HG03097 (cell line): ENCODE measurements around the gene PTPN6.
A peak's percentile ranks its signal among the peaks of the same experiment; 100 is the strongest.
"Not testable (repeated sequence)": the region's sequence is repeated elsewhere in the genome, so short reads cannot be mapped to it uniquely, and the experiment has no call there.

ENCODE experiments used
- ATAC-seq: cut with Tn5 transposase; IDR thresholded peaks from one replicate; pipeline ENCODE4 v1.9.1; 2021; ENCODE audit not compliant: unreplicated experiment, low FRiP score

Gene PTPN6

DNA sequence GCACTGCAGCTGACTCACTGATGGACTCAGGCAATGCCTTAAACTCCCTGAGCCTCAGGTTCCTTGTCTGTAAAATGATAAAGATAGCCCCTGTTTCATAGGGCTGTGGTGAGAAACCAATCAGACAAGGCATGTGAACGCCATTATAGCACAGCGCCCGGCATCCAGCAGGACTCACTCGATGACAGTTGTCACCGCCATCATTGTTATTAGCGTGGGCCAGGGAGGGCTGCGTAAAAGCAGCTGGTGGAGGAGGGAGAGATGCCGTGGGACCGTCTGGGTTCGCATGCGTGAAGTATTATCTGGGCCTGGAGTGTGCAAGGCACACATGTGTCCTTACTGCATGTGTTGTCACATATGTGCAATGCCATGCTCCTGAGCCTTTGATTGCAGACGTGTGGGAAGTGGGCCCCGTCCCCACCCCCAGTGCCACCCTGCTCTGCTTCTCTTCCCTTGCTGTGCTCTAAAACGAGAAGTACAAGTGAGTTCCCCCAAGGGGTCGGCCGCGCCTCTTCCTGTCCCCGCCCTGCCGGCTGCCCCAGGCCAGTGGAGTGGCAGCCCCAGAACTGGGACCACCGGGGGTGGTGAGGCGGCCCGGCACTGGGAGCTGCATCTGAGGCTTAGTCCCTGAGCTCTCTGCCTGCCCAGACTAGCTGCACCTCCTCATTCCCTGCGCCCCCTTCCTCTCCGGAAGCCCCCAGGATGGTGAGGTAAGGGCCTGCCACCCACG is at the start of gene PTPN6:
Gene PTPN6, plus strand, starts transcription at position 546 of the 730 bp plus-strand sequence. Its CDS starts 157 bp downstream, at position 703.
- ATAC-seq, result no peak

DNA sequence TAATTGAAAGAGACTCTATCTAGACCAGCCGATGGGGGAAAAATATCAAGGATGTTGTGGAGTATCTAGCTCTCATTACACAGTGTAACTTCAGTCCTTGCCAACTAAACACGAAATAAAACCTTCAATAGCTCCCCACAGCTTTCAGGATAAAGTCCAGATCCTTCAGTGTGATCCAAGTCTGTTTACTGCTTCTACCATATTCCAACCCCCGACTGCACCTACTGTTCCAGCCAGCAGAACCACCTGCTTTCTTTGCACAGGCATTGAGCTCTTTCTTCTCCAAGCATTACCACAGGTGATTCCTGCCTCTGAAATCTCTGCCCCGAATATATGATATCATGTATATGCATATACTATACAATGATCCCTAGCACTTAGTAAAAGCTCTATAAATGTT is 48.7 kb upstream of the PTPN6 start:
- ATAC-seq, result no peak

DNA sequence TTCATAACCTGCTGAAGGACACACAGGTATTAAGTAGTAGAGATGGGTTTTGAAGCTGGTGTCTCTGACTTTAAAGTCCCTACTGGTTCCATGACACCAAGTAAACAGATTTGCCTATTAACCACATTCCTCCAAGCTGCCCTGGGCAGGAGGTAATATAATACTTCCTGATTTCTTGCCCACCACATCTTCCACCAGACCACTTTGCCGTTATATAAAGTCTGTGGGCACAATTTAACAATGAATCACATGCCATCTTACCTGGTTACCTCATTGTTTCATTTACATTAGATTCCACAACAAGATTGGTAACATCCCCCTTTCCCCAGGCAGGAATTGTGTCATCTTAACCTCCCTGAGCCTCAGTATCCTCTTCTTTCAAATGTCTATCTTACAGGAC is 47.4 kb upstream of the PTPN6 start:
- ATAC-seq, result no peak

DNA sequence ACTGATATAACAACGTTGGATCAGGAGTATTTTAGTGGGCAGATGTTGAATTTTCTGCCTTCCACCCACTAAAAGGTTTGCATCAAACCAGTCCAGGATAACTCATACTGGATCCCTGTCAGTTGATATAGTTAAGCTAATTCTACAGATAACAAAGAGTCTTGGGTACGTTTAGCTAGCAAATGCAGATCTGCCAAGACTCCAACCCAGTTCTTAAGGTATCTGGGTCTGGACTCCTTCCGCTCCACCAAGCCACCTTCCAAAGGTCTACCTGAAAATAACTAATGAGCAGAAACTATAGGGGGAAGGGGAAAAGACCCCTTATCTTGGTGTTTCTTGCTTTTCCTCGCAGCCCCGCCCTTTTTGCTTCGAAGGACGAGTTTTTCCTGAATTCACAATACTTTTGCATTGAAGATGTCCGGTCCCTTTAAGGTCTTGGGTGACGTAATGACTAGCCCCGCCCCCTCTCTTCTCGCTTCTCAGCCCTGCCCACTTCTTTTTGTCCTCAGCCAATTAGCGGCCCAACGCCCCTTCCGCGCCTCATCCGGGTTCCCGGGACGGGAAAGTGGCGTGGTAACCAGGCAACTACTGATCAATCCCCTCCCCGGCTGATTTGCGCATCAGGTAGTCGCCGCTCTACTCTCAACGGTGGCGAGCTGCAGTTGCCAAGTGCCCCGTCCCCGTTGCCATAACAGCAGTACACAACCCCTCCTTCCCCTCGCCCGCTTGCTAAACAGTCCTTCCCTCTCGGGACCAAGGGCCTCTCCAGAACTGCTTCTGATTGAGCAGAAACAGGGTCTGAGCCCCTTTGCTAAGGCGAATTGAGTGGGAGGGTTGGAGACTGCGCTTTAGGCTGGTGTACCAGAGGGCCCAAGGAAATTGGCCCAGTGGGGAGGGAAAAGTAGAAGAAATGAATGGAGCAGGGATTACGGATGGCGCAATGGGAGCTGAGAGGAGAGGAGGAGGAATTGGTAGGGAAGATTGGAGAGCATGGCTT is 46.6 kb upstream of the PTPN6 start, which contains the start of gene LRRC23:
Gene LRRC23, plus strand, starts transcription at position 543 of the 997 bp plus-strand sequence. CDS start 812 bp downstream, outside the sequence.
- ATAC-seq, result peak; percentile 69

DNA sequence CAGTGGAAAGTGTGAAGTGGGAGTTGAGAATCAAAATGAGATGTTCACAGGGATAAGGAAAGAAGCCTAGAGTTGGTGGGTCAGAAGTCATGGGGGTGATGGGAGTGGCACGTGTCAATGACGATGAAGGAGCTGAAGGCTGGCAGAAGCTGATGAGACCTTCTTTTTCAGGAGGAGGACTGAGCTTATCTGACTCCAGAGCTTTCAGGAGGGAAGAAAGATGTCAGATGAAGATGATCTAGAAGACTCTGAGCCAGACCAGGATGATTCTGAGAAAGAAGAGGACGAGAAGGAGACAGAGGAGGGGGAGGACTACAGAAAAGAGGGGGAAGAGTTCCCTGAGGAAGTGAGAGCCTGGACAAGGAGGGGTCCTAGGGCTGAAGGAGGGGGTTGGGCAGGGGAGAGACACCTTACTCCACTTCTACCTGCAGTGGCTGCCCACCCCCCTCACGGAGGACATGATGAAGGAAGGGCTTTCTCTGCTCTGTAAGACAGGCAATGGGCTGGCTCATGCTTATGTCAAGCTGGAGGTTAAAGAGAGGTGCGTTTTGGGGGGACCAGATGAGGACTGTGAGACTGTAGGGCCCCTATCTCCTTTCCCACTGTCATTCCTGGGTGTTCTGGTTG is 45.6 kb upstream of the PTPN6 start:
- ATAC-seq, result no peak

DNA sequence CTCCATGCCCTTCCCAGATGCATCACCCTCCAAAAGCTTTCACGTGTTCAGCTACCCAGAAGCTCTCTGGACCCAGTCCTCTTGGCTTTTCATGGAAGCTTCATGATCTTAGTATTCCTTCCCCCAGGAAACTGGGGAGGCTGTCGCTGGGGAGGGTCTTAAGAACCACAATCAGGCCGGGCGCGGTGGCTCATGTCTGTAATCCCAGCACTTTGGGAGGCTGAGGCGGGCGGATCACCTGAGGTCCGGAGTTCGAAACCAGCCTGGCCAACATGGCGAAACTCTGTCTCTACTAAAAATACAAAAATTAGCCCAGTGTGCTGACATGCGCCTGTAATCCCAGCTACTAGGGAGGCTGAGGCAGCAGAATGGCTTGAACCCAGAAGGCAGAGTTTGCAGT is 43.0 kb upstream of the PTPN6 start:
- ATAC-seq, result not testable (repeated sequence)

DNA sequence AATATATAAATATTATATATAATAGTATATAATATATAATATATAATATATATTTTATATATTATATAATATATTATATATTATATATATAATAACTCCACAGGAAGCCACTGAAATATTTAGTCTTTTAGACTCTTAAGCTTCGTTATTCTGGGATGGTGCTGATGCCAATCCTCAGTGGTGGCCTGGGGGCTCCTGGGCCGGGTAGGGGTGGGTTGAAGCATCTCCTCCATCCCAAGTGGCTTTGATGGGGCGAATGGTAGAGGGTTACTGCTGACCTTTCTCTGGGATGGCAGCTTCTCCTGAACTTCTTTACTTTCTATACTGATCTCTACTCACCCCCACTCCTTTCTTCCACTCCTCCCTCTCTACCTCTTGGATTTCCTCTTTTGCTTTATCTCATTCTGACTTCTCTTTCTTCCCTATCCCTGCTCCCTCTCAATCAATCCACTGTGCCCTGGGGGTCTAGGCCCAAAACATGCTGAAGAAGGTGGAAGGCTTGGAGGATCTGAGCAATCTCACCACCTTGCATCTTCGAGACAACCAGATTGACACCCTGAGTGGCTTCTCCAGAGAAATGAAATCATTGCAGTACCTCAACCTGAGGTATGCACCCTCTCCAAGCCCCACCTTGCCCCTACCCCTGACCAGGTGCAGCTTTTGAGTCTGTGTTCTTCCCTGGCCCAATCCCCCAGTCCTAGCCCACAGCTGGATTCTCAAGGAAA is 41.6 kb upstream of the PTPN6 start:
- ATAC-seq, result no peak

DNA sequence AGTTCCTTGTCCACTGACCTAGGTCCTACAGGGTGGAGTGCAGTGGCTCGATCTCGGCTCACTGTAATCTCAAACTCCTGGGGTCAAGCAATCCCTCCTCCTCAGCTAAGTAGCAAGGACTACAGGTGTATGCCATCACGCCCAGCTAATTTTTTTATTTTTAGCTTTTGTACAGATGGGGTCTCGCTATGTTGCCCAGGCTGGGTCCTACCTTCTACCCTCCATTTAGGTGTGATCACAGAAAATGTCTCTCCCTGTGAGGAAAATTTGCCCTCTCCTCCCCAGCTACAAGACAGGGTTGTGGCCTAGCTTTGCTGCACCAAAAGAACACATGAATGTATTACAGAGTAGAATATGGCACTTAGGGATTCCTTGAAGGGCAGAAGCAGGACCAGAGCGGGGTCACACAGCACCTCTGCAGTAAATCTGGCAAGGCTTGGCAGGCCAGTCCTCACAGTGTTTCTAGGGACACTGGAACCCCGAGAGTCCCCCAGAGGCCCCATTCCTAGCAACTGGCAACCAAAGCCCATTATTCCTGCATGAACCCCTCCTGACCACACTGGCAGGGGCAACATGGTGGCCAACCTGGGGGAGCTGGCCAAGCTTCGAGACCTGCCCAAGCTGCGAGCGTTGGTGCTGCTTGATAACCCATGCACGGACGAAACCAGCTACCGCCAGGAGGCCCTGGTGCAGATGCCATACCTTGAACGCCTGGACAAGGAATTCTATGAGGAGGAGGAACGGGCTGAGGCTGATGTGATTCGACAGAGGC is 38.8 kb upstream of the PTPN6 start:
- no peak for ATAC-seq

DNA sequence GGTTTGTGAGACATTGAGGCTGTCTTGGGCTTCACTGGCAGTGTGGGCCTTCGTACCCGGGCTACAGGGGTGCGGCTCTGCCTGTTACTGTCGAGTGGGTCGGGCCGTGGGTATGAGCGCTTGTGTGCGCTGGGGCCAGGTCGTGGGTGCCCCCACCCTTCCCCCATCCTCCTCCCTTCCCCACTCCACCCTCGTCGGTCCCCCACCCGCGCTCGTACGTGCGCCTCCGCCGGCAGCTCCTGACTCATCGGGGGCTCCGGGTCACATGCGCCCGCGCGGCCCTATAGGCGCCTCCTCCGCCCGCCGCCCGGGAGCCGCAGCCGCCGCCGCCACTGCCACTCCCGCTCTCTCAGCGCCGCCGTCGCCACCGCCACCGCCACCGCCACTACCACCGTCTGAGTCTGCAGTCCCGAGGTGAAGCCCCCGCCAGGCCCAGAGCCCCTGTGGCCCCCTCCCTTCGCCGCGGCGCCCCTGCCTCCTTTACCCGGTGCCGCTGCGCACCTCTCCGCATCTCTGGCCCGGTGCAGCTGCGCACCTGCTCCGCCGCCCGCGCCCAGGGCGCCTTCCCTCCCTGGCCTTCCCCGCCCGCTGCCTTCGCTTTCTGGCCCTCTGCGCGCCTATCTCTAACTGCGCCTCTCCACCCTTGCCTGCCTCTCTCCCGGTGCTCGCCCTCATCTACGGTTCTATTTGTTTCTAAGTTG is 36.8 kb upstream of the PTPN6 start, which contains the start of gene ENO2:
Gene ENO2, plus strand, starts transcription at position 335 of the 701 bp plus-strand sequence. CDS start 1,253 bp downstream, outside the sequence.
- peak; percentile 51 for ATAC-seq

DNA sequence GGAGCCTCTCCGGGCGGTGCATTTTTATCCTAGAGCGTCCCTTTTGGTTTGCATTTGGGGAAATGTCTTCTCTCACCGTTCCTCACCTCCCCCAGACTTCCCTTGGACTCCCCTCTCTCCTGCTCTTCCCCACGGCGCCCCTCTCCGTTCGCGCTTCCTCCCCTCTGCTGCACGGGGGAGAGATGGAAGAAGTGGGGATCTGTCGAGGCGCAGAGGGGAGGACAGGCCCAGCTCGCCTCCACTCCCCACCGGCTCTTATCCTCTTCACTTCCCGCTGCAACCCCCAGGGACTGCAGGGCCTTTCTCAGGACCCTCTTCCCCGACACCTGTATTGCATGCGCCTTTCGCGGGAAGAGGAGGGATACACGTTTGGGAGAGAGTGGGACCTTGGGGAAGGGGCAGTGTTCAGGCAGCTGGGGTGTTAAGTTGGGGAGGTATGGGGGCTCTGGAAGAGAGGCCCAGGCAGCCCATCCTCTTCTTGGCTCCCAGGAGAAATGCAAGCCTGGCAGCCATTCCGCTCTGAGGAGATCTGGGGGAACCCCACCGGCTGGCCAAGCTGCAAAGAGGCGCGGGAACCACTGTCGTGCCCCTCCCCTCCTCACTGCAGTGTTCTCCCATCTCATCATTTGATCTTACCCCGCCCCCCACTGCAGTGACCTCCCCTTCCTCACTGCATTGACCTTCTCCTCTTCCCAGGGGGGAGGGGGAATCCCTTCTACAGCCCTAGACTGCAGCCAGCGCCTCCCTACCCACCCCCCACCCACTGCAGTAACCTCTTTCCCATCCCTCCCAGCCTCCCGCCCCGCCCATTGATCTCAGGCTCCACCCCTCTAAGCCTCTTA is 36.0 kb upstream of the PTPN6 start:
- ATAC-seq, result no peak

DNA sequence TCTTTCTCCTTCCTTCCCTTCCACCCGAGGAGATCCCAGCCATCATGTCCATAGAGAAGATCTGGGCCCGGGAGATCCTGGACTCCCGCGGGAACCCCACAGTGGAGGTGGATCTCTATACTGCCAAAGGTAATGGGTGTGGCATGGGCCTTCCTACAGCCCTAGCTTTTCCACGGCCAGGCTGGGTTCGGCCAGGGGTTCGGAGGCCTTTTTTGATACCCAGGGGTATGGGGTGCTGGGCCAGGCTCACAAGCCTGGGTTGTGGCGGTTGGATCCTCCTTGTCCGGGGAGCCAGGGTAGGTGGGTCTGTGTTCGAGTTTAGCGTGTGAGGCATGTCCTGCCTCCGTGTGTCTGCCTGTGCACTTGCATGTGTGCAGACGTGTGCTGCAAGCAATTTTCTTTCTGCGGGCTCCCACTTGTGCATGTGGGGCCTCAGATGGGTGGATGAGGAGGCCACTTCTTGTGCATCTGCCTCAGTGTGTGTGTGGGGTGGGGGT is 35.3 kb upstream of the PTPN6 start:
- no peak for ATAC-seq

DNA sequence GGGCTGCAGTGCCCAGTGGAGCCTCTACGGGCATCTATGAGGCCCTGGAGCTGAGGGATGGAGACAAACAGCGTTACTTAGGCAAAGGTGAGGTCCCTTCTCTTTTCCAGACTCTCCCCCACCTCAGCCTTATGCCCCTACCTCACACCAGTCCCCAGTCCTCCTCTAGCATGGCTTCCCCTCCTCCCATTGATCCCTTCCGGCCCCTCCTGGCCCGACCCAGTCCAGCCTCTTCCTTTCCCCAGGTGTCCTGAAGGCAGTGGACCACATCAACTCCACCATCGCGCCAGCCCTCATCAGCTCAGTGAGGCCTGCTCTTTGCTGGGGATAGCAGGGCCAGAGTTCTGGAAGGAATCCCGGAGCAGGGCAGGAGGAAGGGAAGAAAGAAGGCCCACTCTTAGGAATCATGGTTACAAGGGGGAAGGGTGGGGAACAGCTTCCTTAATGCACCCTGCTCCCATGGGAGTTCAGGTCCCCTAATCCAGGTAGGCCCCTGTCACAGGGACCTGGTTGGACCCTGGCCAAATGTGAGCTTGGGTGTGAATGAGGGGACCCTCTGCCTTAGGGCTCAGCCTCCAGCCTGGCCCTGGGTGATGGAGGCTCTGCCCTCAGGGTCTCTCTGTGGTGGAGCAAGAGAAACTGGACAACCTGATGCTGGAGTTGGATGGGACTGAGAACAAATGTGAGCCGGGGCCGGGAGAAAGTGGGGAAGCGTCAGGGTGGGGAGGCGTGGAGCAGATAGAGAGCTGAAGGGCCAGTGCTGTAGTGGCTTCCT is 34.5 kb upstream of the PTPN6 start:
- ATAC-seq, result no peak

DNA sequence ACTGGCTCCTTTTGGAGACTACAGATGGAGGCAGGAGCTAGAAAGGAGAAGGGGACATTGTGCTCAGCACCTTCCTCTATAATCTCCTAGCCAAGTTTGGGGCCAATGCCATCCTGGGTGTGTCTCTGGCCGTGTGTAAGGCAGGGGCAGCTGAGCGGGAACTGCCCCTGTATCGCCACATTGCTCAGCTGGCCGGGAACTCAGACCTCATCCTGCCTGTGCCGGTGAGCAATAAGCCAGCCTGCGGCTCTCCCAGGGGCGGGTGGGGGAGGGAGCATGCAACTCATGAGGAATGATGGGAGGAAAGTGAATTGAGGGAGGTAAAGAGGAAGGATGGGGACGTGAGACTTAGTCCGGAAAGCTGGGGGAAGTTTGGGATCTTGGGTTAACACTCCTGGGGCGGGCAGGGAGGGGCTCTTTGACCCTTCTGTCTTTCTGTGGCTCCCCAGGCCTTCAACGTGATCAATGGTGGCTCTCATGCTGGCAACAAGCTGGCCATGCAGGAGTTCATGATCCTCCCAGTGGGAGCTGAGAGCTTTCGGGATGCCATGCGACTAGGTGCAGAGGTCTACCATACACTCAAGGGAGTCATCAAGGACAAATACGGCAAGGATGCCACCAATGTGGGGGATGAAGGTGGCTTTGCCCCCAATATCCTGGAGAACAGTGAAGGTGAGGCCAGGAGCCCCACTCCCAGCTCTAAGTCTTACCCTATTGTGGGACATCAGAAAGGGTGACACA is 33.5 kb upstream of the PTPN6 start:
- no peak for ATAC-seq

DNA sequence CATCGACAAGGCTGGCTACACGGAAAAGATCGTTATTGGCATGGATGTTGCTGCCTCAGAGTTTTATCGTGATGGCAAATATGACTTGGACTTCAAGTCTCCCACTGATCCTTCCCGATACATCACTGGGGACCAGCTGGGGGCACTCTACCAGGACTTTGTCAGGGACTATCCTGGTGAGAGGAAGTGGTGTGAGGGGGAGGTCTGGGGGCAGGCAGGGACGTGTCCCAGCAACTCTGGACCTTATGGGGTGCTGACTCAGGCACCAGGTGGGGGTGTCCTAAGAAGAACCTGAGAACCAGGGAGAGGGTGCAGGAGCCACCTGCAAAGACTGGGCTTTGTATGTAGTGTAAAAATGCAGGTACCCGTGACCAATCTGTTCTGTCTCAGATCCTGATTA is 31.6 kb upstream of the PTPN6 start:
- no peak for ATAC-seq

DNA sequence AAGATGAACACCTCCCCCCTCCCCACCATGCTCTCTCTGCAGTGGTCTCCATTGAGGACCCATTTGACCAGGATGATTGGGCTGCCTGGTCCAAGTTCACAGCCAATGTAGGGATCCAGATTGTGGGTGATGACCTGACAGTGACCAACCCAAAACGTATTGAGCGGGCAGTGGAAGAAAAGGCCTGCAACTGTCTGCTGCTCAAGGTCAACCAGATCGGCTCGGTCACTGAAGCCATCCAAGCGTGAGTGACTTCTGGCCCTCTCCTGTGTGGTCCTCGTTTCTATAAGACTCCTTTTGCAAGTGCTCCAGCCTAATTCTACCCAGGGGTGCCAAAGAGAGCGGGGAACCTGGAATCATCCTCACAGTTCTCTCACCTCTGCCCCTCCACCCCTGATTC is 29.6 kb upstream of the PTPN6 start:
- ATAC-seq, result no peak
